ENCODE results near the gene C2orf92. TPM values are rescaled to one million over a fixed set of nuclear protein-coding genes. Genes with fewer than 3 reads are reported as not detected.

Gene C2orf92
- polyA plus RNA-seq, 3 donors = 7.9 TPM; not detected in 2

GRCh38 chr2:97714084-97714949, 44.8 kb downstream of the C2orf92 start:
- H3K27ac Mint-ChIP-seq = peak overlapping the region in 1 of 7 donors; percentile 26
- intact Hi-C loops (cut with micrococcal nuclease) = no loop called here
- no peak overlapping the region for H3K4me3 ChIP-seq (replicated peaks in 1 of 3; ENCODE audit: low read depth in 2 of 3, low read length in 3 of 3)
- H3K27me3 ChIP-seq (ENCODE audit: control insufficient read depth in 2 of 2, insufficient read depth in 2 of 2, low read length in 2 of 2) = no peaks in the 10 kb centered on the region
- WGBS (ENCODE audit: insufficient coverage) = 91% methylated on average over 16 of the region's 17 CpGs
- peaks cover 8 to 11% of the 10 kb centered on the region in 2 donors for H3K4me1 ChIP-seq (ENCODE audit: control insufficient read depth in 1 of 2, insufficient read depth in 2 of 2, low read length in 2 of 2)
- H3K4me1 Mint-ChIP-seq = peaks cover 13% of the 10 kb centered on the region
- H3K9ac ChIP-seq (ENCODE audit: insufficient read depth, low read length, poor library complexity, severe bottlenecking) = no peak overlapping the region
- H3K4me3 Mint-ChIP-seq = peak overlapping the region in 1 of 2 donors; percentile 60
- no peak overlapping the region for H3K27ac ChIP-seq (ENCODE audit: low read depth in 1 of 2, low read length in 2 of 2)
- no peak for DNase-seq
- no peak for TF ChIP-seq CTCF (IDR thresholded peaks at IDR 0.05)
- H4K20me1 ChIP-seq (ENCODE audit: insufficient read depth, low read length) = no peaks in the 10 kb centered on the region
- no peaks in the 10 kb centered on the region for H3K36me3 ChIP-seq (replicated peaks in 1 of 2; ENCODE audit: control insufficient read depth in 1 of 2, insufficient read depth in 2 of 2, low read length in 2 of 2)
- peaks cover 0 to 4% (median 2%) of the 10 kb centered on the region in 3 donors for H3K27me3 Mint-ChIP-seq (ENCODE audit: low read depth in 3 of 3)
- no peak overlapping the region for H2AFZ ChIP-seq (ENCODE audit: insufficient read depth, low read depth, low read length, poor library complexity, severe bottlenecking)
- no peak overlapping the region for H3K4me2 ChIP-seq (replicated peaks; ENCODE audit: extremely low read depth, low read length, poor library complexity, severe bottlenecking)
- peaks cover 0 to 3% (median 0%) of the 10 kb centered on the region in 7 donors for H3K9me3 Mint-ChIP-seq
- H3K36me3 Mint-ChIP-seq = no peaks in the 10 kb centered on the region
- H3K9me3 ChIP-seq (replicated peaks in 1 of 2; ENCODE audit: control insufficient read depth in 1 of 2, insufficient read depth in 1 of 2, low read length in 2 of 2) = no peaks in the 10 kb centered on the region
- H3K79me2 ChIP-seq (ENCODE audit: insufficient read depth, low read length) = no peaks in the 10 kb centered on the region

GRCh38 chr2:97714950-97715652, 45.6 kb downstream of the C2orf92 start:
- 90% methylated on average over 9 of the region's 13 CpGs for WGBS (ENCODE audit: insufficient coverage)
- TF ChIP-seq CTCF (IDR thresholded peaks at IDR 0.05) = no peak

More at GRCh38 chr2:97714950-97715652, 45.6 kb downstream of the C2orf92 start:
- peaks cover 12% of the 10 kb centered on the region for H3K4me1 Mint-ChIP-seq
- H3K4me2 ChIP-seq (replicated peaks; ENCODE audit: extremely low read depth, low read length, poor library complexity, severe bottlenecking) = no peak overlapping the region
- no peaks in the 10 kb centered on the region for H3K36me3 Mint-ChIP-seq
- DNase-seq = no peak
- H3K9ac ChIP-seq (ENCODE audit: insufficient read depth, low read length, poor library complexity, severe bottlenecking) = no peak overlapping the region
- peak overlapping the region in 1 of 7 donors; percentile 26 for H3K27ac Mint-ChIP-seq
- H3K27ac ChIP-seq (ENCODE audit: low read depth in 1 of 2, low read length in 2 of 2) = no peak overlapping the region
- H3K4me1 ChIP-seq (ENCODE audit: control insufficient read depth in 1 of 2, insufficient read depth in 2 of 2, low read length in 2 of 2) = peaks cover 8 to 11% of the 10 kb centered on the region in 2 donors
- H3K4me3 Mint-ChIP-seq = no peak overlapping the region
- no peaks in the 10 kb centered on the region for H3K9me3 ChIP-seq (replicated peaks in 1 of 2; ENCODE audit: control insufficient read depth in 1 of 2, insufficient read depth in 1 of 2, low read length in 2 of 2)
- no peak overlapping the region for H3K4me3 ChIP-seq (replicated peaks in 1 of 3; ENCODE audit: low read depth in 2 of 3, low read length in 3 of 3)
- H3K9me3 Mint-ChIP-seq = peaks cover 0 to 2% (median 0%) of the 10 kb centered on the region in 7 donors
- intact Hi-C loops (cut with micrococcal nuclease) = no loop called here
- H3K27me3 ChIP-seq (ENCODE audit: control insufficient read depth in 2 of 2, insufficient read depth in 2 of 2, low read length in 2 of 2) = no peaks in the 10 kb centered on the region
- no peak overlapping the region for H2AFZ ChIP-seq (ENCODE audit: insufficient read depth, low read depth, low read length, poor library complexity, severe bottlenecking)
- no peaks in the 10 kb centered on the region for H3K36me3 ChIP-seq (replicated peaks in 1 of 2; ENCODE audit: control insufficient read depth in 1 of 2, insufficient read depth in 2 of 2, low read length in 2 of 2)
- no peaks in the 10 kb centered on the region for H4K20me1 ChIP-seq (ENCODE audit: insufficient read depth, low read length)
- H3K79me2 ChIP-seq (ENCODE audit: insufficient read depth, low read length) = no peaks in the 10 kb centered on the region
- peaks cover 0 to 6% (median 2%) of the 10 kb centered on the region in 3 donors for H3K27me3 Mint-ChIP-seq (ENCODE audit: low read depth in 3 of 3)
